ENCODE measurements around the gene TNRC6B. TPM values are rescaled to one million over a fixed set of nuclear protein-coding genes. Genes with fewer than 3 reads are reported as not detected.
"Not testable (repeated sequence)": the region's sequence is repeated elsewhere in the genome, so short reads cannot be mapped to it uniquely, and the experiment has no call there.

Gene TNRC6B
- total and polyA plus RNA-seq, 8 donors = 13.7 to 40.7 (median 15.7) TPM

GRCh38 chr22:40157330-40157945, 20.3 kb upstream of the TNRC6B start:
- DNase-seq (no peak), ATAC-seq (no peak)
- Histone ChIP-seq H3K4me1 (peaks cover 0 to 11% of the 10 kb centered on the region in 2 donors), H3K36me3 (no peaks in the 10 kb centered on the region), H3K27me3 (no peaks in the 10 kb centered on the region), H3K27ac (peak overlapping the region in 1 of 2 donors; percentile 9), H3K9me3 (no peaks in the 10 kb centered on the region), H3K4me3 (no peak overlapping the region)
- TF ChIP-seq, protein P1, sequence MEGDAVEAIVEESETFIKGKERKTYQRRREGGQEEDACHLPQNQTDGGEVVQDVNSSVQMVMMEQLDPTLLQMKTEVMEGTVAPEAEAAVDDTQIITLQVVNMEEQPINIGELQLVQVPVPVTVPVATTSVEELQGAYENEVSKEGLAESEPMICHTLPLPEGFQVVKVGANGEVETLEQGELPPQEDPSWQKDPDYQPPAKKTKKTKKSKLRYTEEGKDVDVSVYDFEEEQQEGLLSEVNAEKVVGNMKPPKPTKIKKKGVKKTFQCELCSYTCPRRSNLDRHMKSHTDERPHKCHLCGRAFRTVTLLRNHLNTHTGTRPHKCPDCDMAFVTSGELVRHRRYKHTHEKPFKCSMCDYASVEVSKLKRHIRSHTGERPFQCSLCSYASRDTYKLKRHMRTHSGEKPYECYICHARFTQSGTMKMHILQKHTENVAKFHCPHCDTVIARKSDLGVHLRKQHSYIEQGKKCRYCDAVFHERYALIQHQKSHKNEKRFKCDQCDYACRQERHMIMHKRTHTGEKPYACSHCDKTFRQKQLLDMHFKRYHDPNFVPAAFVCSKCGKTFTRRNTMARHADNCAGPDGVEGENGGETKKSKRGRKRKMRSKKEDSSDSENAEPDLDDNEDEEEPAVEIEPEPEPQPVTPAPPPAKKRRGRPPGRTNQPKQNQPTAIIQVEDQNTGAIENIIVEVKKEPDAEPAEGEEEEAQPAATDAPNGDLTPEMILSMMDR (IDR thresholded peaks at IDR 0.05) = no peak
- intact Hi-C loops (cut with DNase I) = no loop called here

- no peak for ATAC-seq
- TF ChIP-seq, protein P1 (IDR thresholded peaks at IDR 0.05) = no peak
Observed at GRCh38 chr22:40161194-40161593, 16.5 kb upstream of the TNRC6B start.

DNA sequence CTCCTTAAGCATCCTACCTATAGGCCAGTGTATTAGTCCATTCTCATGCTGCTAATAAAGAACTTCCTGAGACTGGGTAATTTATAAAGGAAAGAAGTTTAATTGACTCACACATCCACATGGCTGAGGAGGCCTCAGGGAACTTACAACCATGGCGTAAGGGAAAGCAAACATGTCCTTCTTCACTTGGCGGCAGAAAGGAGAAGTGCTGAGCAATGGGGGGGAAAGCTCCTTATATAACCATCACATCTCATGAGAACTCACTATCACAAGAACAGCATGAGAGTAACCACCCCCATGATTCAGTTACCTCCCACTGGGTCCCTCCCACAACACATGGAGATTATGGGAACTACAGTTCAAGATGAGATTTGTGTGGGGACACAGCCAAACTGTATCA, 12.2 kb upstream of the TNRC6B start:
- H3K9me3 ChIP-seq; DNase-seq; H3K27ac ChIP-seq; H3K36me3 ChIP-seq; H3K4me3 ChIP-seq; H3K4me1 ChIP-seq; ATAC-seq; H3K27me3 ChIP-seq; intact Hi-C loops (cut with DNase I): not testable (repeated sequence)

More at GRCh38 chr22:40161194-40161593, 16.5 kb upstream of the TNRC6B start:
- peaks cover 0 to 9% of the 10 kb centered on the region in 2 donors for H3K4me1 ChIP-seq
- no peak for DNase-seq
- intact Hi-C loops (cut with DNase I) = no loop called here
- H3K27ac ChIP-seq = no peak overlapping the region
- H3K9me3 ChIP-seq = peaks cover 0 to 6% of the 10 kb centered on the region in 2 donors
- peaks cover 0 to 7% of the 10 kb centered on the region in 2 donors for H3K36me3 ChIP-seq
- H3K27me3 ChIP-seq = no peaks in the 10 kb centered on the region
- H3K4me3 ChIP-seq = no peak overlapping the region

GRCh38 chr22:40175611-40176244, 2.0 kb upstream of the TNRC6B start:
- H3K36me3 ChIP-seq = no peaks in the 10 kb centered on the region
- DNase-seq = no peak
- no peak overlapping the region for H3K4me3 ChIP-seq
- peak overlapping the region in 1 of 2 donors; percentile 21 for H3K27ac ChIP-seq
- H3K4me1 ChIP-seq = peaks cover 12 to 37% of the 10 kb centered on the region in 2 donors
- no peaks in the 10 kb centered on the region for H3K9me3 ChIP-seq
- intact Hi-C loops (cut with DNase I) = no loop called here
- TF ChIP-seq, protein P1 (IDR thresholded peaks at IDR 0.05) = no peak
- H3K27me3 ChIP-seq = no peaks in the 10 kb centered on the region
- ATAC-seq = no peak

DNA sequence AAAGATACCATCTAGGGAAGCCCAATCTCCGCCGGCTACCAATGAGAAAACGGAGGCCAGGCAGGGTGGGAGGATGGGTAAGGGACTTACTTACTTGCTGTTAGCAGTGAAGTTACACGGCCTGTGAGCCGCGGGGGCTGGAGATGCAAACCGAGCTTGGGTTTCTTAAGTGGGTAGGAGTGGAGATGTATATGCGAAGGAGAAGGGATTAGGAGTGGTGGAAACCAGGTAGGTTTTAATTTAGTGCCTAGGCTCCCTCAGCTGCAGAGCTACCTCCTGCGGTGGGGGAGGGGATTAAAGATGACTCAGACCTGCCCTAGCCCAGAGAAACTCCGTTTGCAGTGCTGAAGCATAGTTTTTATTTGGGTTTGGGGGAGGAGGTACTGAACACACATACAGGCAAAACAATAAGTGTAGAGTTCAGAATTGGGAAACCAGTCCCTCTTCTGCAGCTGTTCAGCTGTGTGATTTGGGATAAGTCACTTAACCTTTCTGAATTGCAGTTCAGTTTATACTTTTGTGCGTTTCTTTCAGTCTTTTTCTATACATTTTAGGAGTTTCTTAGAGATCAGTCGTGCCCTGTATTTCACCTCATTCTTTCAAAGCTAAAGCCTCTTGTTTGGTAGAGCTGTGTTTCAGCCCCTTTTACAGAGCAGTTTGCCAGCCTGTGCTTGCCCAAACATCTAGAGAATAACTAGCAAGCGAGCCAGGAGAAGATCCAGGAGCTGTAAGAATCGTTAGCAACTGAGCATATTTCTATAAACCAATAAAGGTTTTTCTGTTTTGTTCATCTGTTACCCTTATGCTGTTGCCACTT, 596 bp upstream of the TNRC6B start:
- intact Hi-C loops (cut with DNase I) = no loop called here
- peak; percentile 71 for ATAC-seq
- TF ChIP-seq, protein P1 (IDR thresholded peaks at IDR 0.05) = no peak
- Histone ChIP-seq H3K27me3 (no peaks in the 10 kb centered on the region), H3K4me1 (peaks cover 19 to 51% of the 10 kb centered on the region in 2 donors), H3K9me3 (no peaks in the 10 kb centered on the region), H3K27ac (peak overlapping the region; percentile 81 to 86), H3K36me3 (no peaks in the 10 kb centered on the region), H3K4me3 (peak overlapping the region; percentile 2 to 54)
- peak in 2 of 4 donors; percentile 47 to 72 for DNase-seq
